22Rv1 (cell line): ENCODE data around the gene RGS6.

Source experiments
- H3K27ac ChIP-seq: fragments of 450-650 bp; 2 replicates; pipeline ENCODE4 v1.5.1; 2017
- ZFX ChIP-seq: fragments of 450-650 bp; IDR thresholded peaks from 2 replicates; pipeline ENCODE4 v1.6.1; 2017; ENCODE audit warnings: antibody characterized with exemption, borderline replicate concordance
- TF ChIP-seq, protein P1 (sequence below): fragments of 450-650 bp; IDR thresholded peaks from 2 replicates; pipeline ENCODE4 v1.5.1; 2017; ENCODE audit warnings: mild to moderate bottlenecking

RGS6 gene

DNA sequence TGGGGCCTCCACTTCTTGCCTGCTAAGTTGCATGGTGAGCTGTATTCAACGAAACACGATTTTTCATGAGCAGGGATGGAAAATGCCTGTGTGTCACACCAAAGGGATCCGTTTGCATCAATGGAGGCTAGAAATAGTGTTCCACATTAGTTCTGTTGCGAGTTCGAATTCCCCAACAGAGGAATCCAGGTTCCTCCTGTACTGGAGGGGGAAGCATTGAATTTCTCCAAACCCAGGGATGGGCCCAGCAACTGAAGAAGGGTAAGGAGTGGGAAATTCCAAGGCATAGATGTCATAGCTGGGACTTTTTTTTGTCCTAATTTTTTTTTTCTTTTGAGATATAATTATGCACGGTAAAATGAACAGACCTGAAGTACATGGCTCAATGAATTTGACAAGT, 625.4 kb downstream of the RGS6 start:
- TF ChIP-seq ZFX, result no peak
- TF ChIP-seq, protein P1, sequence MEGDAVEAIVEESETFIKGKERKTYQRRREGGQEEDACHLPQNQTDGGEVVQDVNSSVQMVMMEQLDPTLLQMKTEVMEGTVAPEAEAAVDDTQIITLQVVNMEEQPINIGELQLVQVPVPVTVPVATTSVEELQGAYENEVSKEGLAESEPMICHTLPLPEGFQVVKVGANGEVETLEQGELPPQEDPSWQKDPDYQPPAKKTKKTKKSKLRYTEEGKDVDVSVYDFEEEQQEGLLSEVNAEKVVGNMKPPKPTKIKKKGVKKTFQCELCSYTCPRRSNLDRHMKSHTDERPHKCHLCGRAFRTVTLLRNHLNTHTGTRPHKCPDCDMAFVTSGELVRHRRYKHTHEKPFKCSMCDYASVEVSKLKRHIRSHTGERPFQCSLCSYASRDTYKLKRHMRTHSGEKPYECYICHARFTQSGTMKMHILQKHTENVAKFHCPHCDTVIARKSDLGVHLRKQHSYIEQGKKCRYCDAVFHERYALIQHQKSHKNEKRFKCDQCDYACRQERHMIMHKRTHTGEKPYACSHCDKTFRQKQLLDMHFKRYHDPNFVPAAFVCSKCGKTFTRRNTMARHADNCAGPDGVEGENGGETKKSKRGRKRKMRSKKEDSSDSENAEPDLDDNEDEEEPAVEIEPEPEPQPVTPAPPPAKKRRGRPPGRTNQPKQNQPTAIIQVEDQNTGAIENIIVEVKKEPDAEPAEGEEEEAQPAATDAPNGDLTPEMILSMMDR, result no peak

GRCh38 chr14:72558721-72559120, 626.5 kb downstream of the RGS6 start:
- TF ChIP-seq, protein P1, result no peak
- TF ChIP-seq ZFX, result no peak
- H3K27ac ChIP-seq, result no peak overlapping the region

More for the DNA sequence above, 625.4 kb downstream of the RGS6 start:
- no peak overlapping the region for H3K27ac ChIP-seq

DNA sequence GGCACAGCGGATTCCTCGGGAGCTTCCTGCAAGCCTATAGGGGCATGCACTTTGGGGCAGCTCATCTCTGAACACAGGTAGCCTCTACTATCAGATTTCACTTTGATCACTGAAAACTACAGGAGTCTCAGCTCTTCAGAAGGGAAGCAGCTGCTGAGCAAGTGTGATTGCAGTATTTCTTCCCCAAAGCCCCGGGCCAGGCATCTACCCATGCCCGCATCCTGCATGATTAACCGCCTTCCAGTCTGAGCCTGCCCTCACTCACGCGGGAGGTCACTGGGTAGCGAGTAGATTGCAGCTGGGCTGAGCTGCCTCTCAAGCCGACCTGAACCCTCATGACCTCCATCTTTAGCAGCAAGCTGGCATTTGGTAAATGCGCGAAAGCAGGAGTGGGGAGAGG, 627.0 kb downstream of the RGS6 start:
- TF ChIP-seq ZFX, result no peak
- TF ChIP-seq, protein P1, result no peak
- H3K27ac ChIP-seq, result no peak overlapping the region

- H3K27ac ChIP-seq, result no peak overlapping the region
- no peak for TF ChIP-seq ZFX
- TF ChIP-seq, protein P1, result no peak
Measured at GRCh38 chr14:72559669-72560255, 627.5 kb downstream of the RGS6 start.

DNA sequence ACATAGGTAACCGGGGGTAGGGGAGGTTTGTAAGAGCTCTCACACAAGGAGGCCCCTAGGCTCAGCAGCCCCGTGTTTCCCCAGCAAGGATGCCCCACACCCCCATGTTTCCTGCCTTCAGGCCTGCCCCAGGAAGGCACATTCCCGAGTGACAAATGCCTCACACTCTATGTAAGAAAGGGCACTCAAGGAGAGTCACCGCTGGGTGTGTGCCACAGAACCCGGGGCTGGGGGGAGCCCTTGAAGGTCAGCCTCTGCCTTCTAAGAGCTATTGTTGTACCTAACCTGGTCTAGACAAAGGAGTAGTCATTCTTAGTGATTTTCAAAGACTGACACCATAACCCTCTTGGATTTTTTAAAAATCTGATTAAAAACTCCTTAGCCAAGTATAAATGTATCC, 628.1 kb downstream of the RGS6 start:
- H3K27ac ChIP-seq, result no peak overlapping the region
- TF ChIP-seq ZFX, result no peak
- TF ChIP-seq, protein P1, result no peak

GRCh38 chr14:72560889-72561493, 628.8 kb downstream of the RGS6 start:
- TF ChIP-seq, protein P1, result no peak
- TF ChIP-seq ZFX, result no peak
- H3K27ac ChIP-seq, result no peak overlapping the region

- H3K27ac ChIP-seq, result no peak overlapping the region
- TF ChIP-seq, protein P1, result no peak
- TF ChIP-seq ZFX, result no peak
Measured at GRCh38 chr14:72562300-72562699, 630.1 kb downstream of the RGS6 start.
